ENCODE results near the gene MCM3AP. TPM values are rescaled to one million over a fixed set of nuclear protein-coding genes. Genes with fewer than 3 reads are reported as not detected.

MCM3AP gene
- total RNA-seq, 4 donors from 2014 or later = 55.3 to 170 (median 95.2) TPM

DNA sequence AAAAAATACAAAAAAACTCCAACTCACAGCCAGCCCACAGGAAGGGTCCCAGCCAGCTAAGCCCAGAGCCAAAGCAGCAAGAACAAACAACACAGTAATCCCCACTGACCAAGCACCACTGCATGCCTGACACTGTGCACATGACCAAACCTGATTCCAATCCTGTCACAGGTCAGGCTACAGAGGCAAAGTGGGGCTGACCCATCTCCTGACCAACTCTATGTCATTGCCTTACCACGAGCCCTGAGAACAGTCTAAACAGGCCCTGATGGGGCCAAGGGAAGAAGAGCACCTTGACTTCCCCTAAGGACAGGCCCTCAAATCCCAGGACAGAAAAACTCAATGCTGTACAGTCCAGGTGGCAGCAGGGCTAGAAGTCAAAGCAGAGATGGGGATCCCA is 59.3 kb downstream of the MCM3AP start:
- TF ChIP-seq, protein P1, sequence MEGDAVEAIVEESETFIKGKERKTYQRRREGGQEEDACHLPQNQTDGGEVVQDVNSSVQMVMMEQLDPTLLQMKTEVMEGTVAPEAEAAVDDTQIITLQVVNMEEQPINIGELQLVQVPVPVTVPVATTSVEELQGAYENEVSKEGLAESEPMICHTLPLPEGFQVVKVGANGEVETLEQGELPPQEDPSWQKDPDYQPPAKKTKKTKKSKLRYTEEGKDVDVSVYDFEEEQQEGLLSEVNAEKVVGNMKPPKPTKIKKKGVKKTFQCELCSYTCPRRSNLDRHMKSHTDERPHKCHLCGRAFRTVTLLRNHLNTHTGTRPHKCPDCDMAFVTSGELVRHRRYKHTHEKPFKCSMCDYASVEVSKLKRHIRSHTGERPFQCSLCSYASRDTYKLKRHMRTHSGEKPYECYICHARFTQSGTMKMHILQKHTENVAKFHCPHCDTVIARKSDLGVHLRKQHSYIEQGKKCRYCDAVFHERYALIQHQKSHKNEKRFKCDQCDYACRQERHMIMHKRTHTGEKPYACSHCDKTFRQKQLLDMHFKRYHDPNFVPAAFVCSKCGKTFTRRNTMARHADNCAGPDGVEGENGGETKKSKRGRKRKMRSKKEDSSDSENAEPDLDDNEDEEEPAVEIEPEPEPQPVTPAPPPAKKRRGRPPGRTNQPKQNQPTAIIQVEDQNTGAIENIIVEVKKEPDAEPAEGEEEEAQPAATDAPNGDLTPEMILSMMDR (IDR thresholded peaks at IDR 0.05; ENCODE audit: low read depth) = no peak

- TF ChIP-seq, protein P1 (IDR thresholded peaks at IDR 0.05; ENCODE audit: low read depth) = no peak
These were observed 62.2 kb downstream of the MCM3AP start for GRCh38 chr21:46223217-46223616.

- TF ChIP-seq, protein P1 (IDR thresholded peaks at IDR 0.05; ENCODE audit: low read depth) = no peak
These were observed 62.8 kb downstream of the MCM3AP start for GRCh38 chr21:46222436-46223116.

DNA sequence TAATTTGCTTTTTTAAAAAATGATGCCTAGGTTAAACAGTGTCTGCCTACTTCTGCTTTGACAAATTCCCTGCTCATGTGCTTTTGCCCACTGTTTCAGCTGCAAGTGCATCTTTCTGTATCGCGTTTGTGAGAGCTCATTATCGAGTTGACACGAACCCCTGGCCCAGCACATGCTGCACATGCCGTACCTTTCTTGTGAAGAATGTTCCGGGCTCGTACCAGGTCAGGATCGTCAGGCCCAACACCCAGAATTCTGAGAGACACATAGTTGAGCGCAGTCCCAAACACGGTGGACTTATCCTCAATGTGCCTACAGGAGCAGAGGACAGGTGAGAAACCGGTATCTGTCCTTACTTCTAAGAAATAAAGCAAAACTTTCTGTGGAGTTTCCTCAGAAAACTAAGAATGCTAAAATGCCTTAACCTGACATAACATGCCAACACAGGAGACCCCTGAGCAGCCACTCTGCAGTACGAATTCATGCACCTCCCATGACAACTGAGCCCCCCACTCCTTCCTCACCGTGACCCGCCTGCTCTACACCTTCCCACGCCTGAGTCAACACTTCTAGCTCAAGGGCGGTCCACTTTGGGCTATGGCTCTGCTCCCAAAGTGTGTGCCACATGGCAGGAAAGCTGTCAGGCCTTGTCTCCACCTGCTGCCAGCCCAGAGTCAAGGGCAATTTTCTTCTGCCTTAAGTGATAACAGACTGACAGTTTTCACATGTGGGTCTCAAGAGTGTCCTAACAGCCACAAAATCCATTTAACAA is 63.6 kb downstream of the MCM3AP start:
- TF ChIP-seq, protein P1 (IDR thresholded peaks at IDR 0.05; ENCODE audit: low read depth) = no peak

DNA sequence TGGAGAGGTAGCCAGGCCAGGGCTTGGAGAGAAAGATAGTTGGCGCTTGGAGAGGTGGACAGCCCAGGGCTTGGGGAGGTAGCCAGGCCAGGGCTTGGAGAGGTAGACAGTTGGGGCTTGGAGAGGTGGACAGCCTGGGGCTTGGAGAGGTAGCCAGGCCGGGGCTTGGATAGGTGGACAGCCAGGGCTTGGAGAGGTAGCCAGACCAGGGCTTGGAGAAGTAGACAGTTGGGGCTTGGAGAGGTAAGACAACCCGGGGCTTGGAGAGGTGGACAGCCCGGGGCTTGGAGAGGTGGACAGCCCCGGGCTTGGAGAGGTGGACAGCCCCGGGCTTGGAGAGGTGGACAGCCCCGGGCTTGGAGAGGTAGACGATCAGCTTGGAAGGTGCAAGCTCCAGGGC is 64.6 kb downstream of the MCM3AP start:
- TF ChIP-seq, protein P1 (IDR thresholded peaks at IDR 0.05; ENCODE audit: low read depth) = no peak

GRCh38 chr21:46220275-46220810 is 65.1 kb downstream of the MCM3AP start:
- TF ChIP-seq, protein P1 (IDR thresholded peaks at IDR 0.05; ENCODE audit: low read depth) = no peak

DNA sequence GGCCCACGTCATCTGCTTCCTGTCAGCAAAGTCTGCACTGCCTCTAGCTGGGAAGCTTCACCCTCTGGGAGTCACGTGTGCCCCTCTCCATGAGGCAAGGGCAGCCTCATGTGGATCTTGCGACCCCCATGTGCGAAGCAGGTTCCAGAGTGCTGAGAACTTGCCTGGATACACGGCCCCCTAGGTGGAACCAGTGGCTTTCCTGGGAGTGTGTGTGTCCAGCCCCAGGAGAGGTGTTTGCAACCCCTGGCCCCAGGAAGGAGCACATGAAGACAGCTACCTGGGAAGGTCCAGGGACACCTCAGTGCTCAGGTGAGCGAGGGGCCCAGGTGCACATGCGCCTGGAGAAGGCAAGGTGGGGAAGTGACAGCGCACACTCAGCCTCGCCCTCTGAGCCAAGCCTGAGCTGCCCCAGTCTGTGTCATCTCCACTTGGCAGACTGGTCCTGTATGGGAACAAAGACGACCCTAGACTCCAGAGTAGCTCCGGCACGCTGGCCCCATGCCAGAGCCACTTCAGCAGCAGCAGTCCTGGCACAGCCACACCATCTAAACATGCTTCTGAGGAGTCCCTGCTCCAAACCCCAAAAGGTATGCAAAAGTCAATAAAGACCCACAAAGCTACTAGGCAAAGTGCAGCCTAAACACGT is 65.7 kb downstream of the MCM3AP start:
- TF ChIP-seq, protein P1 (IDR thresholded peaks at IDR 0.05; ENCODE audit: low read depth) = no peak
